Neutrophil (primary cell): ENCODE measurements around the gene KCTD1.

Experiments
- H3K27ac ChIP-seq: fragments of 200-600 bp; sonication (generic); 2 replicates; pipeline ENCODE4 v1.5.1; 2016; ENCODE audit warnings: mild to moderate bottlenecking, moderate library complexity
- H3K27me3 ChIP-seq: fragments of 200-600 bp; sonication (generic); 2 replicates; pipeline ENCODE4 v1.6.0; 2016; ENCODE audit warnings: mild to moderate bottlenecking
- H3K36me3 ChIP-seq: fragments of 200-600 bp; sonication (generic); 2 replicates; pipeline ENCODE4 v1.5.1; 2017
- H3K4me1 ChIP-seq, 2 experiments: fragments of 200-600 bp in 1 of 2; sonication (generic) in 1 of 2; 1 replicate in 1 of 2; 2 replicates in 1 of 2; pipeline versions ENCODE4 v1.5.1 to v1.6.1; 2013 to 2016; ENCODE audit warnings: low read depth in 1 of 2, low read length in 1 of 2, mild to moderate bottlenecking in 1 of 2, moderate library complexity in 1 of 2; ENCODE audit not compliant: control insufficient read depth in 1 of 2, insufficient read depth in 1 of 2
- H3K4me3 ChIP-seq, 2 experiments: fragments of 200-600 bp in 1 of 2; sonication (generic) in 1 of 2; 1 replicate in 1 of 2; 2 replicates in 1 of 2; pipeline ENCODE4 v1.5.1; 2013 to 2016; ENCODE audit warnings: low read depth in 1 of 2, low read length in 1 of 2, mild to moderate bottlenecking in 1 of 2, moderate library complexity in 1 of 2
- H3K9me3 ChIP-seq: fragments of 200-600 bp; sonication (generic); 2 replicates; pipeline ENCODE4 v1.5.1; 2016
- CTCF ChIP-seq: fragments of 200-600 bp; sonication (generic); IDR thresholded peaks from 2 replicates; pipeline ENCODE4 v1.5.1; 2016; ENCODE audit warnings: antibody characterized with exemption

KCTD1 gene

DNA sequence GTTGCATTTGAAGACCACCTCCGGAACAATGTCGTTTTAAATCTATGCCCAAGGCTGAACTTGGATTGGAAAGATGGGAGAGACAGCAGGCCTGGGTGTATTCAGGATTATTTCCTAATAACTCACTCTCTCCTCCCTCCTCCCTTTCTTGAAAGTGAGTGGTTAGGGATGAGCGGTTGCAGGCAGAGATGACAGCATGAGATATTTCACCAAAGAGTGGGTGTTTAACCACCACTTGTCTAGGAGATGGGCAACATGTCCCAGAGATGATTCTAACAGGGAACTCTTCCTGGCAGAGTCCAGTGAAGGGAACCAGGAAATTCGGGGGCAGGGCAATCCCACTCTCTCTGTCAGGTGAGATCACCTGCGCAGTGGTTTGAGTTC lies 123.2 kb downstream of the KCTD1 start:
- TF ChIP-seq CTCF: no peak
- no peaks in the 10 kb centered on the region for H3K9me3 ChIP-seq
- H3K4me1 ChIP-seq: no peaks in the 10 kb centered on the region
- H3K27ac ChIP-seq: no peak overlapping the region
- no peaks in the 10 kb centered on the region for H3K27me3 ChIP-seq
- no peaks in the 10 kb centered on the region for H3K36me3 ChIP-seq
- no peak overlapping the region for H3K4me3 ChIP-seq

- Histone ChIP-seq H3K4me1 (no peaks in the 10 kb centered on the region), H3K27ac (no peak overlapping the region), H3K27me3 (no peaks in the 10 kb centered on the region), H3K36me3 (no peaks in the 10 kb centered on the region), H3K4me3 (no peak overlapping the region), H3K9me3 (no peaks in the 10 kb centered on the region)
- TF ChIP-seq CTCF: no peak
Observed at GRCh38 chr18:26424428-26425147, 123.8 kb downstream of the KCTD1 start.

- Histone ChIP-seq H3K27ac (no peak overlapping the region), H3K4me1 (no peaks in the 10 kb centered on the region), H3K9me3 (no peaks in the 10 kb centered on the region), H3K27me3 (no peaks in the 10 kb centered on the region), H3K4me3 (no peak overlapping the region), H3K36me3 (no peaks in the 10 kb centered on the region)
- TF ChIP-seq CTCF: no peak
Observed at GRCh38 chr18:26422472-26423162, 125.7 kb downstream of the KCTD1 start.

DNA sequence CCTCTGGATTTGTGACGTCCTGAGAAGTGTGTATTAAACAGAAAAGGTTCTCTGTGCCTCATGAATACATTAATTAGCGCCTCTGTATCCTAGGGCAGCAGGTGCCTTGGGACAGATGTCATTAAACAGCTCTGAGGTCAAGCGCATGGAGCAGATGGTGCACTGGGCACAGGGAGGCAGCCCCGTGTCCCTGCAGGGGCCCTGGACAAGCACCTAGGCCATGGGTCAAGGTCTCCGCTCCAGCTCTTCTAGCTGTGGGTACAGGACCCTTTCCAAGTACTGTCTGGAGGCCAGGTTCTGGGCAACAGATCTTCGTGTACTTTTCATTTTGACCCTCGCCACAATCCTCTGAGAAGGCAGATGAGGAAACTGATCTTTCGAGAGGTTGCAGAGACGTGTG lies 126.4 kb downstream of the KCTD1 start:
- Histone ChIP-seq H3K36me3 (no peaks in the 10 kb centered on the region), H3K27me3 (no peaks in the 10 kb centered on the region), H3K27ac (no peak overlapping the region), H3K4me1 (no peaks in the 10 kb centered on the region), H3K9me3 (no peaks in the 10 kb centered on the region), H3K4me3 (no peak overlapping the region)
- TF ChIP-seq CTCF: no peak

- no peaks in the 10 kb centered on the region for H3K27me3 ChIP-seq
Observed at GRCh38 chr18:26421503-26421902, 126.8 kb downstream of the KCTD1 start.

More at GRCh38 chr18:26421503-26421902, 126.8 kb downstream of the KCTD1 start:
- TF ChIP-seq CTCF: no peak
- no peaks in the 10 kb centered on the region for H3K36me3 ChIP-seq
- H3K27ac ChIP-seq: no peak overlapping the region
- no peaks in the 10 kb centered on the region for H3K9me3 ChIP-seq
- H3K4me3 ChIP-seq: no peak overlapping the region
- no peaks in the 10 kb centered on the region for H3K4me1 ChIP-seq
